Activated CD4-positive, alpha-beta T cell treated with anti-CD3 and anti-CD28 coated beads, Interleukin-2, amount 50 U/mL, for 48 hours (primary cell): ENCODE measurements around the gene PLD1.
"Not testable (repeated sequence)": the region's sequence is repeated elsewhere in the genome, so short reads cannot be mapped to it uniquely, and the experiment has no call there.

ENCODE experiments used
- DNase-seq, 2 experiments: peaks; one replicate each; pipeline ENCODE4 v3.0.0-alpha.2; 2020

PLD1 gene

DNA sequence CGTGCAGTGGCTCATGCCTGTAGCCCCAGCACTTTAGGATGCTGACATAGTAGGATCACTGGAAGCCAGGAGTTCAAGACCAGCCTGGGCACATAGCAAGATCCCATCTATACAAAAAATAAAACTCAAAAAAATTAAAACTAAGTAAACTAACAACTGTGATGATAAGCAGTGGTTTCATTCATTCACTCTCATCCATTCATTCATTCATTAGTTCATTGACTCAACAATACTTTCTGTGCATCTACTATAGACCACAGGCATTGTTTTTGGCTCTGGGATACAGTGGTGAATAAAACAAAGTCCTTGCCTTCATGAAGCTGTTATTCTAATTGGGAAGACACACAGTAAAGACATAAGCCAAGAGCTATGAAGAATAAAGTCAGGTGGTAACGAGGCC, 25.3 kb upstream of the PLD1 start:
- DNase-seq, result no peak

DNA sequence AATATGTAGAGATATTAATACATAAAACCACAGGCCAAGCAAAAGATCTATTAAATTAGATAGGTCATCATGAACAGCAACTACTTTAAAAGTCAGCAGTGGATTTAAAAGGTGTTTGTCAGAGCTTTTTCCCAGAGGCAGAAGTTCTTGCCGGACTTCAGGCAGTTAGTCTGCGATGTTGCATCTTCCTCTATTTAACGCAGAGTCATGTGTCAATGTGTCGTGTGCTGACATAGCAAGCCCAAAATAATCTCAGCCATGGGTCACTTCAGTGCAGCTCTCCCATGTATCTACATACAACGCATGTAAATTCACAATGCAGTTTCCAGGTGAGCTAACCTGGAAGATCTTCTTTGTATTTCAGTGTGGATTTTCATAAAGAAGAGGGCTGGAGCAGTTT, 24.8 kb upstream of the PLD1 start:
- DNase-seq, result no peak

DNA sequence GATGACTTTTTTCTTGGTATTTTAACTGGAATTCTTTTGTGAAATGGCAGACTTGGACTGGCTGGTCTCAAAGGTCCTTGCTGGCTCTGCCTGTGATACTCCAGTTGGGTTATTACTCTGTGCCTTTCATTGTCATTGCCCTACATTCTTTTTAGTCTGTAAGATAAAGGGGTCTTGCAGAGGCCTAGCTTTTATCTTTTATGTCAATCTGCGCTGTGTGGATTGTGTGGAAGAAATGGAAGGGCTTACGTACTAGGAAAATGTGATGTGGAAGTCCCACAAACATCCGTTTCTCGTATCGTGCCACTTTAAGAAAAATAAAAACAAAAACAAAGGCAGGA, 24.1 kb upstream of the PLD1 start:
- no peak for DNase-seq

DNA sequence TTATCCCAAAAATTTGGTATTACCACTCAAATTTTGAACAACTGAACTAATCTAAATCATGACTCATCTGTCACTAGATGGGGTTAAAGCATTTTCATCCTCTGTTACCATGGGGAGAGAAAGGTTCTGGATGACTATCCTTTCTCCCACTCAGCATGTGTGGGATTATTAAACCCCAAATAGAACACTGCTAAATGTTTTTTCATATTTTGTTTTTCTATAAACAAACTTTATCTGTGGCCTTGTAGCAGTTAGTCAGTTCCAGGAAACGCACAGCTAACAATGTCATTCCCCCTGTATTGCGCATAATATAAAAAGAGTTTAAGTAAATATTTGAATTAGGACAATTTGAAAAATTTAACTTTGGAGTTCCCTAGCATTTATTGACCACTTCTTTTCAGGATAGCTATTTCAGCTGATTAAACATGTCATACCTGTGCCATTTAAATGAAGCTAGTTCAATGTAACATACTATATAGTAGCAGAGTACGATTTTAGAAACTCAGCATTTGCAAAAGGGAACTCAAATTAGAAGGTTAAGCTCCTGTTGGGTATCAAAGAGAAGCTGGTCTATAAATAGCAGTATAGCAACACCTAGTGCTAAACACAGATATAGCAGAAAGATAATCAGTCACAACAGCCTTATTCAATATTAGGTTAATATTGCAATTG, 23.6 kb upstream of the PLD1 start:
- no peak for DNase-seq

DNA sequence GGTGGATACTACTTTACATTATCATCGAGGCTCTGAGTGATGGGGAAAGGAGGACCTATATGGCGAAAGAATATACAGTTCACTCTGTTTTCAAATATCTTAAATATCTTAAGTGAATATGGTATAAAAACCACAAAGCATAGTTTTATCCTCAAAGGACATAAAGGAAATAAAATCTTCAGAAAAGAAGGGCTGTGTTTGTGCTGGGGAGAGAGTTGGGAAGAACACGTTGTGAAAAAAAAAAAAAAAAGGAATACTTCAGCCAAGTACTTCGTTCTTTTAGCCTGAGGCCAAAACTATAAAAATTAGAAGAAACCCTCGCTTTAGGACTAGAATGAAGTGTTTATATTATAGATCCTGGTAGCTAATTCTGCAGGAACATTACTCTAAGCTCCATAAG, 22.7 kb upstream of the PLD1 start:
- no peak for DNase-seq

DNA sequence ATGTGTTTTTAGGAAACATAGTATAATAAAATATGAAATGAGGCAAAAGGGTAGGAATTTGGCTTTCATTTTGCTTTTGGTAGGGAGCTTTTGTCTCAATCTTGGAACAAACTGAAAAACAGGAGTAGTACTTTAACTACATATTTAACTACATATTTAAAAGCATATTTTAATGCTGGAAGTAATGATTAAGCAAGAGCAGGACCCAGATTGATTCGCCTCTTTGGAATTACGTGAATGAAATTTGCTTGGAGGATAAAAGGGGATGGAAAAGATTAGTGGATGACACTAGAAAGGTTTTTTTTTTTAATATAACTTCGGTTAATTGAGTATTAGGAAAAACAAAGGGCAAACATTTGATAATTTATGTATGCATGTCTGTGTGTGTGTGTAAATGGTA, 21.7 kb upstream of the PLD1 start:
- no peak for DNase-seq

DNA sequence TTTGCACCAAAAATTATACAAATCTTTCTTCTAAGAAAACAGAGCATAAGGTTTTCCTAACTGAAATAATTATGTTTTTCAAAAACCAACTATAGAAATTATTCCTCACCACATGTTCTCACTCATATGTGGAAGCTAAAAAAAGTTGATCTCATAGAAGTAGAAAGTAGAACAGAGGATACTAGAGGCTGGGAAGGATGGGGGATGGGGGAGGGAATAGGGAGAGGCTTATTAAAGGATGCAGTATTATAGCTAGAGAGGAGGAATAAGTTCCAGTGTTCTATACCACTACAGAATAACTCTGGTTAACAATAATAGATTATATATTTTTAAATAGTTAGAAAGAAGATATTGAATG, 20.2 kb upstream of the PLD1 start:
- DNase-seq, result no peak

DNA sequence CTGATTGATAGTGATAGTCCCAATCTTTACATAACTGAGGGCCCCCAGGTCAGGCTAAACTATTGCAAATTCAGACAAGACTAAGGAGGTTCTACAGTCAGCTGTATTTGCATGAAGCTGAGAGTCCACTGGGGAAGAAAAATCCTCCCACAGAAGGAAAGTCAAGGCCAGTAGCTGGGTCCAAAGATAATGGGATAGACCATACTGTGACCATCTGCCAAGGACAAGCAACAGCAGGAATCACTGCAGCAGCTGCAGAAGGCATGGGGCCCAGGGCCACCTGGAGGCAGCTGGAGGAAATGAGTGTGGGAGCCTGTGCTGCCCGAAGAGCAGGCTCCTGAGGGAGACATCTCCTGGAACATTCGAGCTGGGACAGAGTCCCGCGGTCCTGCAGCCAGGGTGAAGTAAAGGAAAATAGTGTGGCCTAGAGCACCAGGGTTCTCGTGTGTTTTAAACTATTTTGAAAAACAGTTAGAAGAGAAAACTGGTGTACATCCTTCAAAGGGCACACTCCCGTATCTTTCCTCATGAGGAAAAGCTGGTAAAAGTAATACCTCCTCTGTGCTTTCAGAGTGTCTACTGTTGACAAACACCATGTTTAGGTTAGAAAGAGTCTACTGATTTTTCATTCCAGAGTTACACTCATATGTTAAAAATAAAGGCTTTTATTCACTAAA, 19.7 kb upstream of the PLD1 start:
- peak in 1 of 2 experiments; percentile 17 for DNase-seq

DNA sequence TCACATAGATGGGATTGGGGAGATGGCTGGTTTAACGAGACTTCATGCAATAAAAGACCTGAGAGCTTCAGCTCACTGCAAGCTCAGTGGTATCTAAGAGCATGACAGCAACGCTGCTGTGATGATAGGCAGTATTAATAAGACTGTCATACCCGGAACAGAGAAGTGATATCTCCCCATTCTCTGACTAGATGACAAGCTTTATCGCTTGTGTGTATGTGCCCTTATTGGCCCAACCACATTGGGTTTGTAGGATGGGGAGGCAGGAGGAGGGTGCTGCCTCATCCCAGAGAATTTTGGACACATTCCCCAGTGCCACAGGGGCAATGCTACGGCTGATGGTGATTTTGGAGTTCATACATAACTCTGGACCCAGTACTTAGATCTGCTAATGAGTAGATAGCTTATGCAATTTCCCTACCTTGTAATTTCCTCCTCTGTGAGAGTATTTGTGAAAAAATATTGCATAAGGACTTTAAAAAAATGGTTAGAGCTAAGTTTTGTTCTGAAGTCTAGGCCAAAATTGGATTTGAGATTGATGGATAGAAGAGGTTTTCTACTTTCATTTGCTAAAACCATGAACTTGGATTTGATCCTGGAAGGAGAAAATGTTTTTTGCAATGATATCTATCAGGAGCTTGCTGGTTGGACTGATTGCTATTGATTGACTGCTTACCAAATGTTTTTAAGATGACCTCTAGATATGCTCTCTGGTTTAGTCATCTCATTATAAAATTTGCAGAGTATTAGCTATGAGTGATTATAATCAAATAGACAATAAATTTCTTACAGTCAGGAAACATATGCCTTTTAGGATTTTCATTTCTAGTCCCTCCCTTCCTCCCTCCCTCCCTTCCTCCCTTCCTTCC, 18.9 kb upstream of the PLD1 start:
- DNase-seq, result no peak

DNA sequence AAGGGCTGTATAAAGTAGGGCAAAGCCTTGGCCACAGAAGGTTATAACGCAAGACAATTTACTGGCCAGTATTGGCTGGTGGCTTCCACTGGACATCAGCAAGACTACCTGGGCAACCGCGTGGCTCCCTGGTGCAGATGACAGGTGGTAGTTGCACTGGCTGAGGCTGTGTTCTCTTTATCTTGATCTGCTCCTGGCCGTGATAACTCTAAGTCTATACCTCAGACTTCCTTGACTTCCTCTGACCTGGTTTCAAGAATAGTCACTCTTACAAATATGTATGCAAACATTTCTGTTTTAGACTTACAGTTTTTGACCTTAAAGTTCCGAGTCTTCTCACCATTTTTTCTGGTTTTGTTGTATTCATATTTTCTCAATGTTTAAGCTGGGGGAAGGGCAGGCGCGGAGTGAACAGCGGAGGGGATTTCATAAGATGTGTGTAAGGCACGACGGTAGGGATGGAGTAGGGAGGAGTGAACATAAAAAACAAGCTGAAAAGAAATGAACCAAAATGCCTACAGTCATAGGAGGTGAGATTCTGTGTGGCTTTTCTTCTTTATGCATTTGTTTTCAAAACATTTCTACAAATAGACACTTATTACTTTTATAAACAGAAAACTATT, 17.7 kb upstream of the PLD1 start:
- DNase-seq, result no peak

DNA sequence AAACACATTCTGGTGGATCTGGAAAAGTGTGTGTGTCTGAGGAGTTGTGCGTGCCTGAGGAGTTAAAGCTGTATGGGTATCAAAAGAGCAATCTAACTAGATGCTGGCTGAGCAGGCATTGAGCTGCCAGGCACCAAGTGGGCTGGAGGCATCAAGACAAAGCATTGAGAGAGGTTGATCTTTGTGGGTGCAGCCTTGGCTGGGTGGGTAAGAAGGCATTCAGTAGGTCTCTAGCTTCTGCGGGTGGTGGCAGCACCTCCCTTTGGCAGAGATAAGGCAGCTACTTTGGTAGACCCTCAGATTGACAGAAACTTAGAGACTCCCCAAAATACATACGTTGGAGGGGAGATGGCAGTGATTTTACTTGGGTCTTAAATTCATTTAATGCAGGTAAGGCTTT, 17.1 kb upstream of the PLD1 start:
- no peak for DNase-seq

DNA sequence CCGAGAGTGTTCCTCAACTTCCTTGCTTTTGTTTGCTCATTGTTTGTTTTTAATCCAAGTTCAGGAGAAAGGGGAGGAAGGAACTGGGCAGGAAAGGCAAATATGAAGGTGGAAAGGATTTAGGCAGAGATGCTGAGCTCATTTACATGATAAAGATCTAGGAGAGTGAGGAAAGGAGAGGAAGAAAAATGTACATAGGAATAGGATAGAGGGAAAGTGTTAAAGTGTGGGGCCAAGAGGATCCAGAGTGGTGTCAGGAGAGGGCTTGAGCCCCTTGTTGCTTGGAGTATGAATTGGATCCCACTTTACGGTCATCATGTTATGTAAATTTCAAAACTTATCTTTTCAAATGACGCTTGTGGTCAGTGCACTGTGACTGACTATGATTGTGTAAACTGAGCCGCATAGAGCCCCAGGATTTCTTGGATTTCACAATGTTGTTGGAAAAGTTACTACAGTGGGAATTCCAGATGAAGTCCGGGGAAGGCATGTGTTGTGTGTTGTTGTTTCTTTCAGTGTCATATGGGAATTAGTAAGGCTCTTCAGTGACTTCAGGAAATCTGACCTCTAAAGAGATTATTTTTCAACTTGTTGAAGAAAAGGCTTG, 15.0 kb upstream of the PLD1 start:
- DNase-seq, result no peak

DNA sequence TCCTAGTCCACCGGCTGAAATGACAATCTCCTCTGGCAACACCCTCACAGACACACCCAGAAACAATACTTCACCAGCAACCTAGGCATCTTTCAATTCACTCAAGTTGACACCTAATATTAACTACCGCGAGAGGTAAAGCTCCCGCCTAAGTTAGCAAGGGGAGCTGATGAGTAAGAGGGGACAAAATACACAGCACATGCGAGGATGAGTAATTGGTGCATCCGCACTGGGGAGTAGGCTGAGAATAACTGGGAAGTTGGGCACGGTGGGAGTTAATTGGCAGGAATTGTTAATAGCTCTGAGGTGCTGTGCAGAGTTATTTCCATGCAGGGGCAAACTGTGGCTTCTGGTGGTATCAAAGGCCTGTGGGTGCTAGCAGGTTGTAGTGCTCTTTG, 14.5 kb upstream of the PLD1 start:
- DNase-seq, result no peak

DNA sequence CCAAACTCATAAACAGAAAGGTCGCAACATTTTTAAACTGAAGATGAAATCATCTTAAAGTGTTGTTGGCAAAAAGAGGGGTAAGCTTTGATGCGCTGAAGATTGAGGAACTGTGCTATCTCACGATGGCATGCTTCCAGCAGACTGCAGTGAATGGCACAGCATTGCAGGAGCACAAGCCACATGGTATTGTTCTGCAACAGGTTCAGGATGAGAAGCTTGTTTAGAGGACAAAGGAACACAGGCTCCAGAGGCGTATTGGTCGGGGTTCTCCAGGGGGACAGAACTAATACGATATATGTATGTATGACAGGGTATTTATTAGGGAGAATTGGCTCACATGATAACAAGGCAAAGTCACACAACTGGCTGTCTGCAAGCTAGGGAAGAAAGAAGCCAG, 13.8 kb upstream of the PLD1 start:
- no peak for DNase-seq

DNA sequence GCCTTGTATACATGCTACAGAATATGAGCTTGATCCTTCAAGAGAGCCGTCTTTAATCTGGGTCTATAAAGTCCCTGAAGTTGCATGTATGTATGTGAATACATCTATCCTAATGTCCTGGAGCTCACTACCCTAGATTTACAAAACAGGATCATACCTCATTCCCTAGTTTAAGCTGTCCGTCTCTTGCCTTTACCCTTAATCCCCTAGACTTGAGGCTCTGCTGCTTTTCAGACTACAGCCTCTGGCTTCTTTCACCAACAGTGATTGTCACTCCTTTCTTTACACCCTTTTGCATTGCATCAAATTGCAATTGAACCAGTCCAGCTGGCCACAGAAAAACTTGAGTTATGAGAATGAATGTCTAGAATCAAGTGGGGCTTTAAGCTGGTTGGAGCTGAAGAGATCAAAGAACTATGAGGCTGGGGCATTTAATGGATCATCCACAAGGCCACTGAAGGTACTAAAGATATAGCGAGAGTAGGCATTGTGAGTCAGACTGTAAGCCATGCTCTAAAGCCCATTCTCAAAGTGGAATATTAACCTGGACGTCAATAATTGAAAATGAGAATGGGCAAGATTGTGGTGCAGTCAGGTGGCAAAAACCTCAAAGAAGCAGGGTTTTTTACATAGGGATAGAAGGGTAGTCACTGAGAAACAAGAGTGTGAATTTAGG, 12.3 kb upstream of the PLD1 start:
- DNase-seq, result no peak

DNA sequence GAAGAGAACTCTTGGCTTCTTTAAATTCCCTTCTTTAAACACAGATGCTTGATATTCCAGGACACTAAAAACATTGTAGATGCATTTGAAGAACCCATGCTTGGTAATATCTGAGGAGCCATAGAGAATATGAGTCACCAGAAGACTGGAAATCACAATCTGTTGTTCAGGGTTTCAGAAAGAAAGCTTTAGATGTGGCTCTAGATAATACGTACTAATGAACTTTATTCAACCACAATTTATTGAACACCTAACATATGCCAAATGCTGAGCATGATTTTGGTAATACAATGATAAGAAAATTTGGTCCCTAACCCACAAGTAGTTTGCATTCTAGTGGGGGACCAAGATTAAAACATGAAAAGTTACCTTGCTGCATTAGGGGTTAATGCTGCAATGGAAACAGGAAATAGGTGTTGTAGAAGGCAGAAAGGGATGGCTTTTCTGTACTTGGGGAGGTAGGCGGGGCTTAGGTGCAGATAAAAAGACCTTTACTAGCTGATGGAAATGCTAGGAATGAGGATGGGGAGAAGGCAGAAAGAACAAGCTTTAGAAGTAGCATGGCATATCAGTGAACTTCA, 11.6 kb upstream of the PLD1 start:
- DNase-seq, result no peak

DNA sequence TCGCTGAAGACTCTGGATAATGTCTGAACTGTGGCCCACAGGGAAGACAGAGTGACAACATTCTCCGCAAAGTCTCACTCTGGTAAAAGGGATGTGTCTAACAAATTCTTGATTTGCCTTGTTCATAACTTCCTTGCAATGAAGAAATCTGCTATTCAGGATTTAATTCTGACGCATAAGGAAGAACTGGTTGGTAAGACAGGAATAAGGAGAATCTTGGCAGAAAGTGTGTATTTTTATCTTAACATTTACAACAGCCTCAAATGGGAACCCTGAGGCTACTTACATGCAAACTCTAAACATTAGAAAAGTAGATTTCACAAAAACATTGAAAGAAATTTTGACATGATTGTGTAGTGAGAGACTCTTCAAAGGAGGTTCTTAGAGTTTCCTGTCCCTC, 10.8 kb upstream of the PLD1 start:
- no peak for DNase-seq

DNA sequence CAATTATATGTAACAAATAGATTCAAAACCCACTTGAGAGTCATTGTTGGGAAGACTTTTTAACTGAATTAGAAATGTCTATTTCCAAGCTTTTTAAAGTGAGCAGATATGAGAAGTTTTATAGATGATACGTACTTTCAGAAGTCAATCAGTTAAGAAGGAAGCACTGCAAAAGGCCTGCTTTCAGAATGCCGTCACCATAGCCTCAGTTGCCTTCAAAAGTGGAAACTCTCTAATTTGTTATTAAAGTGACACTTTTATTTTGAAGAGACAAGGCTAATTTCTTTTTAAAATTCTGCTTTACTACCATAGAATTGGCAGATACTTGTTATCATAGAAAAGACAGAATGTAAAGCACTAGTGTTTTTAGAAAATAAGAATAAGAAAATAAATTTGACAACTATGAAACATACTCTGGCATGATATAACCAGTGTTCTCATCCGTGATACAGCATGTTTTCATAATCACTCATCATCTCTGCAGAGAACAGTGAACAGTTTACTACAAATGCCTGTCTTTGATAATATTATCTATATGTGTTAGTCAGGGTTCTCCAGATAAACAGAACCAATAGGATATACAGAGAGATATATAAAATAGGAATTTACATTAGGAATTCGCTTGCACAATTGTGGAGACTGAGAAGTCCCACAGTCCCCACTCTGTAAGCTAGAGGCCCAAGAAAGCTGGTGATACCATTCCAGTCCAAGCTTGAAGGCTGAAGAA, 7.0 kb upstream of the PLD1 start:
- DNase-seq, result no peak

DNA sequence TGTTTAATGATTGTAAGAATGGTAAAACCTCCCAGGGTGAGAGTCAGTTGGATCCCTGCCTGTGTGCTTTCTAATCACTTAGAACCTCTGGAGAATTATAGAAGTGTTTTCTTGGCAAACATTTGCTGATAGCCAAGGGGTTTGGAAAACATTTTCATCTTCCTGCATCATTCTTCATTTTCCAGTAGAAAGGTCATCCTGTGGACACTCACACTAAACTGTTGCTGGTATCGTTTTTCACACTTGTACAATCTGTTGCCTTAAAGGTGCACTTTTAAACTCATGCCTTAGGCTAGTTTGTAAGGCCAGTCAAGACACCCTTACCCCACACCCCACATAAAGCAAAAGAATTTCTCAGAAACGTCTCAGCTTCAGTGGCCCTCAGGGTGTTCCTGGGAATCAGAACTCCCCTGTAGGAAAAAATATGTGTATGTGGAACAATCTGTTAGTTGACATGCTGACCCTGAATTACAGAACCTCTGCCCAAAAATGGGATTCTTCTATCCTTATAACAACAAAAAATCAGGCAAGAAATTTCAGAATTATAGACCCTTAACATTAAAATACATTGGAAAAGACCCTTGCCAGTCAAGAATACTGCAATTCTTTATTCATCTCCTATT, 5.8 kb upstream of the PLD1 start:
- DNase-seq, result no peak

DNA sequence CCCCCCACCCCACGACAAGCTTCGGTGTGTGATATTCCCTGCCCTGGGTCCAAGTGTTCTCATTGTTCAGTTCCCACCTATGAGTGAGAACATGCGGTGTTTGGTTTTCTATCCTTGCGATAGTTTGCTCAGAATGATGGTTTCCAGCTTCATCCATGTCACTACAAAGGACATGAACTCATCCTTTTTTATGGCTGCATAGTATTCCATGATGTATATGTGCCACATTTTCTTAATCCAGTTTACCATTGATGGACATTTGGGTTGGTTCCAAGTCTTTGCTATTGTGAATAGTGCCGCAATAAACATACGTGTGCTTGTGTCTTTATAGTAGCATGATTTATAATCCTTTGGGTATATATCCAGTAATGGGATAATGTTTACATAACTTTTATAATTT, 4.4 kb upstream of the PLD1 start:
- DNase-seq, result not testable (repeated sequence)

DNA sequence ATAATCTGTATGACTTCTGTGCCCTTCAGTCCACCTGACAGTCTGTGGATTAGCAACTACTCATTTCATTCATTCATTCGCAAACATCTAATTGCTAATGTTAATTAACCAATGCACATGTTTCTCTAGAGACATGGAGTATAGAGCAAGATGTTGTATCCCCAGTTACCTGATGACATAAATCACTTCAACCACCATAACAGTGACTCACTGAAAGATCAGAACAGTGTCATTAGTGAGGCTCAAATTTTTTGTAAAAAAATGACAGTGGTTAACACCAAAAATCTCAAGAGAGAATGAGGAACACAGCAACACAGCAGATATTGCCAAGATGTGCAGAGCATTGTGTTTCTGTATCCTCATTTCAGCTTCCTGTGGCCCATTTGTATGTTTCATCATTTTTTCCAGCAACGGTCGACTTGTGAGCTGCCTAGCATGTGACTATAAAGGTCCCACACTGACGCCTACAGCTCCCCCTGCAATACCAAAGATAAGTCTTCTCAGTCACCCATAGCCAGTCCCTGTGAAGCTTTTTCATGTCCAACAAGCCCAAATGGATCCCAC, 3.7 kb upstream of the PLD1 start:
- peak in 1 of 2 experiments; percentile 27 for DNase-seq
